Stimulated activated CD4-positive, alpha-beta T cell treated with anti-CD3 and anti-CD28 coated beads, Interleukin-4, amount 100 ng/mL, for 24 hours (primary cell): ENCODE results near the gene CHN1.

Experiments used
- DNase-seq: peaks from one replicate; pipeline ENCODE4 v3.0.0-alpha.2; 2020

CHN1 gene

DNA sequence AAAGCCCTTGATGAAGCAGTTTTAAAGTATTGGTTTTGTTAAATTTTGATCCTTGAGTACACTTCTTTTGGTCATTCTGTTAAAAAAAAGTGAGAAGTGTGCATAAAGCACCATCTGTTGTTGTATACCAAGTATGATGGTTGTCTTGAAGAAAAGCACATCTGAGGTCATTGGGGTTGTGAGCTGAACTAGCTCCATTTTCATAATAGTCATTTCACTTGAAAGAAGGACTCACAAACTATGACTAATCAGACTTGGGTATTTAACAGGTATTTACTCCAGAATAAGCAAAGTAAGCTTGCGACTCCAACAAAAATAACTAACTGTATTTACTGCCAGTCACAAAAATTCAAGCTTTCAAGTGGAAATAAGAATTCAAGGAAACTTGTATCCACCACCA, 35.1 kb downstream of the CHN1 start:
- DNase-seq = no peak

DNA sequence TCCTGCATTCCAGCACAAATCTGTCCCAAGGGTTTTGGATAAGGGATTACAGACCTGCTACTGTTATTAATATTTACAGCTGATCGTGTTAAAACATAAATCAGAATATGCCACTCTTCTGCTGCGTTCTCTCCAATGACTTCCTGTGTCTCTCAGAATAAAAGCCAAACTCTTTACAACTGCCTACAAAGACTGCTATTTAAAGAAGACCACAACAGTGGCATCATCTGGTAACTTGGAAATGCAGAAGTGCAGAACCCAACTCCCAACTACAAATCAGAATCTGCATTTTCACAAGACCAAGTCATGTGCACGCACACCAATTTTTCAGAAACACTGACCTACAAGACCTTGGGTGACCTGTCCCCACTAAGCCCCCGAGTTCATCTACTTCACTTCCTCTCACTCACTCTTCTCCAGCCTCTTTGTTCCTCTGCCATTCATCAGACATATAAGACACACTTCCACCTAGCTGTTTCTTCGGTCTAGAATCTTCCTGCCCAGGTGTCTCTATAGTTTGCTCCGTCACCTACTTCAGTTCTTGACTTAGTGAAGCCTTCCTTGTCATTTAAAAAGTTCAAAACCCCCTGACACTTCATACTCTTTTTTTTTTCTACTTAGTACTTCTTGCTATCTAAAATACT, 36.0 kb downstream of the CHN1 start:
- no peak for DNase-seq

DNA sequence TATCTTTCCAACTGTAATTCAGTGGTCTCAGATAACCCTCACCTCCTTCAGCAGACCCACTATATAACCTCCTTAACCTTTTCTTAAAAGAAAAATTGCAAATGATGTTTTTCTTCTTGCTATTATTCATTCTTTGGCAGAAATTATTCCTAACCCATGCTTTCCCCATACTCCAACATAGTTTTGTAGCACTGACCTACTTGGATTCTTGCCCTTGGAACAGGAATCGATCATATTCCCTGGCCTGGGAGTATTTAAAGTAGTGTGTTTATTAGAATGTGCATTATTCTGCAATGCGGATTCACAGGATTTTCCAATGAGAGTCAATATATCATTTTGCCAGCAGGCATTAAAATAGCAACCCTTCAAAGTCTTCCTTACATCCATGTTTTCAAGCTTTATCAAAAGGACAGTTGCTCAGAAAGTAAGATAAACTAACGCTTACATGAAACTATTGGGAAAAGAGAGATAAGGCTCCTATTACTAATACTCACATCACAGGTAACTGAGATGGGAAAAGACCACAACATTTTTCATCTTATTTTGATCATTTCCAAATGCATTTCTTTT, 37.4 kb downstream of the CHN1 start:
- no peak for DNase-seq

GRCh38 chr2:174967086-174967485, 38.1 kb downstream of the CHN1 start:
- DNase-seq = no peak

DNA sequence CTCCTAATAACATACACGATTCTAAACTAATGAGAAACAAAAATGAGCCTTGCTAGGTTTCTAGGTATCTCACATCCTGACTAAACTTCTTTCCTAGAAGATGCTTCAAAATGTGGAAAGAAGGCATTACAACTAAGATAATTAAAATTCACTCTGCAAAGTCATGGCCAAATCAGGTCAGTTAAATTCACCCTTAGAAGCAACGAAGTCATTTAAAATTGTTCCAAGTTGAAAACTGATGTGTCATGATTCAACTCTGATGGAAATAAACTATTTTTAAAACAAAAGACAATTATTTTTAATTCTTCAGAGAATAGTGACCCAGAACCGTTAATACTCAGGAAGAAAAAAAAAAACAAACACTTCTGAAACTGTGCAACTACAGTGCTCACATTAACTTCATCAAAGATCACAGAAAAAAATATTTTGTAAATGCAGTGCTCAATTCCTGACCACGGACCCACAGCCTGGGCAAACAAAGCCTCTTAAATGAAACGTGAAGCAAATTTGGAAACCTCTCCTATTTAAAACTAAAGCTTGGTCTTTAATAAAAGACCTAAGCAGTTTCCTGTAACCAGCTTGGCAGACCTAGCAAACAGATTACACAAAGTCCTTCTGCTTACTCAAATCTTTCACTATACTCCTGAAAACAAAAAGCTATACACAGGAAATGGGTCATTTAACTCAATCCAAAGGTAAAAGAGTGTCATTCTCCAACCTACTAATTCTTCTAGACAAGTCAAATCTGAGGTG, 39.0 kb downstream of the CHN1 start:
- DNase-seq = no peak

DNA sequence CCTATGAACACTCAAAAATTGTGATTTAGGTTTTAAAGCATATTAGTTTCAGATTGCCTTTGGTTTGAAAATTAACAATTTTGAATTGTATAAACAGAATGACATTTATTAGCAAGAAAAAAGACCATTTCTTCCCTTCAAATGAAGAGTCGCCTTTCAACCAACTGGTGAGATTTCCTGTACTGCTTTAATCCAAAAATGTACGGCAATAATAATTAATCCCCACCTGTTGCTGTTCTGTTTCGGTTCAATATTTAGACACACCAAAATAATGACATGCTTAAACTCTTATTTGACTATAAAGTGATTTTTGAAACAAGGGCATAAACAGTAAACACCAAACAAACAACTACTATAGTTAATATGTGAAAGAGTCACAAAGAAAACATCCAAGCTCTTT, 39.6 kb downstream of the CHN1 start:
- DNase-seq = no peak

GRCh38 chr2:174964404-174964803, 40.8 kb downstream of the CHN1 start:
- DNase-seq = no peak

DNA sequence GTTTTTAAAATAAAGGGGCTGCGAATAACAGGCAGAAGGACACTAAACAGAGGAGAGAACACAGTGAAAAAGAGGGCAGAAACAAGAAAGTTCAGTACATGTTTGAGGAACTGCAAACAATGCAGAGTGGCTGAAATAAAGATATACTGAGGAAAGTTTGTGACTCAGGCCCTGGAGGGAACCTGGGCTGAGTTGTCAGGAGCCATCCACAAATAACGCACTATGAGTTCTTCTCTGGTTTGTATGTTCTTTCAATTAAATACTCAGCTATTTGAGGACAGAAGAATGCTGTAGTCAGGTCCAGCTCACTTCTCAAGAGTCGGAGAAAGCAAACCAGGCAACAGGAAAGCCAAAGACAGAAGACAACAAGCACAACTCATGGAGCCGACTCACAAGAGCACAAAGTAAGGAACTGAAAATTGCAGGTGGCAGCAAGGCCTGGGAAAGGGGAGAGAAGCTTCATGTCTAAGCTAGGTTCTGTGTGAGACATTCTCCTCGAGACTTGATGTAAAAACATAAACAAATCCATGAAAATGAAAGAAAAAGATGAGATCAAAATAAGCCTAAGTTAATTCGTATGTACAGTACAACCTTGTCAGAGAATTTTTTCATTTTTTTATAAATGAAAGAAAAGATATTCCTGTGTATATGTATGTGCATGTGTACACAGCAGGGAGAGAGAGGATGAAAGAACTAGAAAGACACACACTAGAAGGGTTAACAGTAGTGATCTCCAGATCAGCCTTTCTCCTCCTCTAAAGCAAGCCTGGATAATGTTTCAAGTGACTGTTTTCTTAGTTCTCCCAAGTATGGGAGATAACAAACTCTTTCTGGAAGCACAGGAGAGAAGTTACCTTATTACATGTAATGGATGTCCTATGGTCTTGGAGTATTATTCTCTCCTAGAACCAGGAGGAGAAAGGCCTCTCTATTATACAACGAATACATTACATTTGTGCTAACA, 41.5 kb downstream of the CHN1 start:
- no peak for DNase-seq

DNA sequence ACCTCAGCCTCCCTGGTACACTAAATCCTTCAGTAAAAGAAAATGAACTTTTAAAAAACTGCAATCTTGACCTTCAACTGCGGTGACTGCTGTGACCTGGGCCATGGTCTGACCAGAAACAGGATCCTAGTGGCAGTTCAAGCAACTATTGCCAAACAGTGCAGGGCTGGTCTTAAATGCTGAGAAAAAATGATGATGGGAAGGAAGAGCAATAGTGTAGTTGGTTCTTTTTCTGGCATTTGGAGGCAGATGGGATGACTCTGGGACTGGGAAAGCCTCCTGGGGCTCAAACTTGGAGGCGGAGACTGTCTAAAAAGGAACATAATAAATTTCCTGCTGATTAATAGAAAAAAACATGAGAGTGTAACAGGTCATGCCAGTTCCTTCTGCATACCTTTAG, 45.4 kb downstream of the CHN1 start:
- DNase-seq = no peak

GRCh38 chr2:174957050-174957449, 48.1 kb downstream of the CHN1 start:
- no peak for DNase-seq

DNA sequence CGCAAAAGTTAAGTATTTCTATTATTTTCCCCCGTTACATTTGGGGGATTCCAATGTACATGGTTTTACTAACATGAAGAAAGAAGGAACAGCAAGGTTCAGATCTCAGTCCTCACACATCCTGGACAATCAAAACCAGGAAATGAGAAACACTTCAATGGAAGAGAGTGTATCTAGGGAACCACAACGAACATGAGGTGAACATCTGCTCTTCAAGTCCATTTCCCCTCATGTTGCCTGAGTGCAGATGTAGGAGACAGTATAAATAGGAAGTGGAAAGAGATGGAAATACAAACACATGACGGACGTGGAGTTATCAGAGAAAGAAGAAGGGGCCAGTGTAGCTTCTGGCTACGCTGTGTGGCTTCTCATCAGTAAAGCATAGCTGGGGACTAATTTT, 52.6 kb downstream of the CHN1 start:
- no peak for DNase-seq

DNA sequence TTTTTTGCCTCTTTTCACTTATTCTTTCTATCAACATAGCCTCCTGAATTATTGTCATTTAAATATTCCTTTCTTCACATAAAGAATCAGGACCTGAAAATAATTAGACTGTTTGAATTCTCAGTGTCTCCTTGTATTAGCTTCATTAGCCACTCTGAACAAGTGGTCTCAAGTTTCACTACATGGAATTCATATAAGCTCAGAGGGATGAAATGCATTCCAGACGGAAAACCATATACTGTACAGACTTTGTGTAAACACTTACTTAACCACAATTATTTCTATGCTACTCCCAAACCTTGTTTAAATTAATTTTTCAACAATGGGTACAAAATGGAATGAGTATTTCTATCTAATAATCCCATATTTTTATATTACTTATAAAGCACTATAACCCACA, 53.4 kb downstream of the CHN1 start:
- no peak for DNase-seq

DNA sequence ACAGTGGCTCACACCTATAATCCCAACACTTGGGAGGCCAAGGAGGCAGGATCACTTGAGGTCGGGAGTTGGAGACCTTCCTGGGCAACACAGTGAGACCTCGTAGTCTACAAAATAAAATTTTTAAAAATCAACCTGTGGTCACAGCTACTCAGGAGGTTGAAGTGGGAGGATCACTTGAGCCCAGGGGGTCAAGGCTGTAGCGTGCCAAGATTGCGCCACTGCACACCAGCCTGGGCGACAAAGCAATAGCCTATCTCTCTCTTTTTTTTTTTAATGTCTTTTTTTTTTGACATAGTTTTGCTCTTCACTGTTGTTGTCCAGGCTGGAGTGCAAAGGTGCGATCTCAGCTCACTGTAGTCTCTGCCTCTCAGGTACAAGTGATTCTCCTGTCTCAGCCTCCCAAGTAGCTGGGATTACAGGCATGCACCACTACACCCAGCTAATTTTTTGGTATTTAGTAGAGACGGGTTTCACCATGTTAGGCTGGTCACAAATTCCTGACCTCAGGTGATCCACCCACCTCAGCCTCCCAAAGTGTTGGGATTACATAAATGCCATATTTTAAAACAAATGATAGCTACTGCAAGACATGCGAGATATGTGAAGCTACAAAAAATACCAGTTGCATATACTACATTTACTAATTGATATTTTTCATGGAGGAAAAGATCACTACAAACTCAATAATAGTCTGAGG, 55.0 kb downstream of the CHN1 start:
- DNase-seq = no peak

DNA sequence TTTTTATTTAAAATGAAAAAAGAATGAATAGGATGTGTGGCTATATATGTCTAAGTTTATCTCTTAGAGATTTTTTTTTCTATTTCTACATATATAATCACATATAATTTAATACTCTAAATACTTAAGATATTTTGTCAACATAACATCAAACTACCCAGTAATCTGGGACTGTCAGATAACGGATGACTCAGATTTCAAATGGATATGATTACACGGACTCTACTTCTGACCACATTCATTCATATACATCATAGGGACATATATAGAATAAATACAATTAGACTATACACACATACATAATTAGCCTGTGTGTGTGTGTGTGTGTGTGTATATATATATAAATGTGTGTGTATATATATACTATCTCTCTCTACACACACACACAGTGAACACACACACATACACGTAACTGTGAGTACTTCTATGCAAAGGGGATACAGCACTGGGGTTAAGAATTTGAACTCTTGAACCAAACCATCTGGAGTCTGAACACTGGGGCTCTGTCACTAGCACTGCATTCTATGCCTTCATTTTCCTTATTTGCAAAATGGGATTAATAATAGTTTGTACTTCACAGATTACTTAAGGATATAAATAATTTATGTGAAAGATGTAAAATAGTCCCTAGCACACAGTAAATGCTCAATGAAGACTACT, 59.5 kb downstream of the CHN1 start:
- DNase-seq = no peak

- DNase-seq = no peak
Measured at GRCh38 chr2:174939046-174939445, 66.1 kb downstream of the CHN1 start.

- DNase-seq = no peak
Measured at GRCh38 chr2:174931724-174932123, 73.5 kb downstream of the CHN1 start.

DNA sequence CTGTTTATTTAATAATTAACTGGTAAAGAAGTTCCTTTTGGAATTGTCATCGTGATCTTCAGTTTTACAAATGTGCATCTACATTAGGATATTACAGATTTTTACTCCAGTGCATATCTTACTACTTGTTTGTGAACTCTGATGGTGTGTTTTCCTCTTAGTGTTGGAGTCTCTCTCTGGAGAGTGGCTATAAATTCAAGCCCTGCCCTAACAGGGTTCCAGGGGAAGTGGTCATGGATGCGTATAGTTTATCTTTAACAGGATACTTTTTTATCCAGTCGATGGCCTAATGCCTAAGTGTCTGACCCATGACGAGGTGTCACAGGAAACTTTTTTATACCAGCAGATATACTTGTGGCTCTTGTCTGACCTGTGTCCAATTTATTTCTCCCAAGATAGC, 75.4 kb downstream of the CHN1 start:
- no peak for DNase-seq

GRCh38 chr2:174925046-174925784, 80.0 kb downstream of the CHN1 start:
- DNase-seq = no peak

DNA sequence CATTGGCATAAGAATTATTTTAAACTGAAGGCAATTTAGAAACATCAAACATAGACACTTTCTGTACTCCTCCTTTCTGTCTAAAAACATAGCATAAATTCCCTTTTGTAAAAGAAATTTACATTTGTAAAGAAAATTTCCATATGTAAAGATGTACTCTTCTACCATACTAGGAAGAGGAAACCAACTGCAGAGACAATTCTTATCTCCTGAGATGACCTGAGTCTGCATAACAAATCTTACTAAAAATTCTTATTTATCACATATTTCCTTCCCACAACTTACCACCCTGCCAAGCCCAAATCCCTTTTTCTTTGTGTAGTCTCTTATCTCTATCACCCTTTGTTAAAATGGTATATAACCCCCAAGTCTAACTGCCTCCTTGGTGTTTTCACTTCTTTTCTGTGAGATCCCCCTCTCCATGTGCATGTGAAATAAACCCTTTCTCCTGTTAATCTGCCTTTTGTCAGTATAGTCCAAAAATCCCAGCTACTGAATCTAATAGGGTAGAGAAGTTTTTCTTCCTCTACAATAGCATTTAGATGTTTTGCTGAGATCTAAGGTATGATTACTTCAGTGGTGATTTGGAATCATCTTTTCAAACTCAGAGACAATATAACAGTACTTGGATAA, 81.0 kb downstream of the CHN1 start:
- no peak for DNase-seq

GRCh38 chr2:174919947-174920595, 85.1 kb downstream of the CHN1 start:
- no peak for DNase-seq
